Memory B cell (primary cell): ENCODE measurements around the gene FGF14.

Source experiments
- ATAC-seq: fragments of 150-1000 bp; cut with Tn5 transposase; 2 replicates; pipeline ENCODE4 v1.10.0; 2021; ENCODE audit warnings: low read depth, mild to moderate bottlenecking, moderate library complexity
- DNase-seq, 2 donors: peaks; one replicate each; pipeline ENCODE4 v3.0.0; 2022; ENCODE audit warnings: low spot score in 2 of 2
- H3K27ac Mint-ChIP-seq: one replicate; pipeline ENCODE4 v1.8.0; 2022; ENCODE audit warnings: mild to moderate bottlenecking, moderate library complexity, mixed read lengths
- H3K27me3 Mint-ChIP-seq: one replicate; pipeline ENCODE4 v1.8.0; 2022; ENCODE audit warnings: mixed read lengths
- H3K36me3 Mint-ChIP-seq: one replicate; pipeline ENCODE4 v1.8.0; 2022; ENCODE audit warnings: mild to moderate bottlenecking, mixed read lengths
- H3K4me1 Mint-ChIP-seq: one replicate; pipeline ENCODE4 v1.8.0; 2022; ENCODE audit warnings: mixed read lengths
- H3K4me3 Mint-ChIP-seq: one replicate; pipeline ENCODE4 v1.8.0; 2022; ENCODE audit warnings: mild to moderate bottlenecking, moderate library complexity, mixed read lengths
- H3K9me3 Mint-ChIP-seq: one replicate; pipeline ENCODE4 v1.8.0; 2022; ENCODE audit warnings: mixed read lengths

FGF14 gene

DNA sequence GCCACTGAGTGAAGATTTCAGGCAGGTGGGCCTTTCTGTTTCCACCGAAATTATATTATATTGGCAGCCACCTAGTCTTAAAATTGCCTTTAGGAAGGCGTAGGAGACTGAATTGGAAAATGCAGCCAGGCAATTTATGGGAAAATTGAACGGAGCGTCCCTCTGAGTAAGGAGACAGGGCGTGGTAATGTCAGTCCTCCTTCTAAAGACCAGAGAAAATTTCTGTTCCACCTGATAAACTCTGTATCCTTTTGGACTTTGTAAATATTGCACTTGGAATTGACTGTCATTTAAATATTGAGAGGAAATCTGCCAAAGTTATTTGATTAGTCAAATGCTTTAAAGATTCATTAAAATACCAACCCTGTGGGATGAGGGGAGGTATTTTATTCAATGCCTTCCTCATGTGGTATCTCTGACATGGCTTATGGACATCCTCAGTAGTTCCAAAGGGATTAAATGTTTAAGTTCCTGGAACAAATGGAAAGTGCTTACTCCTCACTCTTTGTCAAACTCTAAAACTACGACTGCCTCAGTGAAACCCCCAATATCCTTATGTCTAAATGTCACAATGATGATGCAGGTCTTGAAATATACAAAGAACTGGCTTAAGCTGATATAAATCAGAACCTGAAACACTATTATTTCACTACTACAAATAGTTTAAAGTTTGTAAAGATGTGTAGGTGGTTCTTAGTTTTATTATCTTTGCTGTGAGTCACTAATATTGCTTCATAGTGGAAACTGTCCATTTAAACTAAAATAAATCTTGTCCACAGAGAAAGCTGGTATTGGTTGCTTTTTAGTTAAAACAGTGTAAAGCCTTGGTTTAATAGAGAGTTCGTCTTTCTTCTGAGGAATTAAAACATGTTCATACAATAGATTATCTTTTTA lies 203.2 kb downstream of the FGF14 start:
- no peaks in the 10 kb centered on the region for H3K4me1 Mint-ChIP-seq
- H3K9me3 Mint-ChIP-seq, result no peaks in the 10 kb centered on the region
- H3K27ac Mint-ChIP-seq, result no peak overlapping the region
- no peak overlapping the region for H3K4me3 Mint-ChIP-seq
- no peaks in the 10 kb centered on the region for H3K27me3 Mint-ChIP-seq
- ATAC-seq, result no peak
- H3K36me3 Mint-ChIP-seq, result no peaks in the 10 kb centered on the region
- no peak for DNase-seq

GRCh38 chr13:102197193-102197592 lies 204.7 kb downstream of the FGF14 start:
- no peaks in the 10 kb centered on the region for H3K27me3 Mint-ChIP-seq
- no peaks in the 10 kb centered on the region for H3K4me1 Mint-ChIP-seq
- H3K27ac Mint-ChIP-seq, result no peak overlapping the region
- H3K9me3 Mint-ChIP-seq, result peaks cover 1% of the 10 kb centered on the region
- ATAC-seq (no peak), DNase-seq (no peak)
- no peaks in the 10 kb centered on the region for H3K36me3 Mint-ChIP-seq
- H3K4me3 Mint-ChIP-seq, result no peak overlapping the region

DNA sequence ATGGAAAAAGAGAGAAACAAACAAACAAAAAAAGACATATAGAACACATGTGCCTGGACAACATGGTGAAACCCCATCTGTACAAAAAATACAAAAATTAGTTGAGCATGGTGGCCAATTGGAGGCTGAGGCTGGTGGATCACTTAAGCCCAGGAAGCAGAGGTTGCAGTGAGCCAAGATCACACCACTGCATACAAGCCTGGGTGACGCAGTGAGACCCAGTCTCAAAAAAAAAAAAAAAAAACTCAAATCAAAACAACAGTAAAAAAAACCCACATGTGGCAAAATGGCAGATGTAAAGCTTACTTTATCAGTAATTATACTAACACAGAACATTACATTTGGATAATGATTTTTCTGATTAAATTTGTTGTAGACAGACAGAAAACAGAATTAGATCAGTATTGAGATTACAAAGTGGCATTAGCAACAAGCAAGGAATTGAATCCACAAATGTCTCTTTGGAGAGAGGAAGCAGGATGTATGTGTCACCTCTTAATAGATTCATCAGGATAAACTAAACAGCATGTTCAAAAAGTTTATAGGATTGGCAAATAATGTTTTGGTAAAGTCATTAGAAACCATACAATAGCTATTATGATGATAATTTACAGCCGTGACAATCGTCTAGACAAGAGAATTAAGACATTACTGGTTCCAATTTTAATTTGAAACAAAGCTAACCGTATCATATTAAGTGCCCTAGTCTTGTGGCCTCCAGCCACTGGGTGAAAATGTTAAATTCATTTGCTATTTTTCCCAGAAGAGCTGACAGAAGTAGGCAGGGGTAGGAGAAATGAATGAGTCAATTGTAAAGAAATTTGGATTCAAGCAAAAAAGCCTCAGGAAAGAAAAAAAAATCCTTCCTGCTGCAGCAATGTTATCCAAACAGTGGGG lies 206.0 kb downstream of the FGF14 start:
- H3K36me3 Mint-ChIP-seq, result no peaks in the 10 kb centered on the region
- no peaks in the 10 kb centered on the region for H3K27me3 Mint-ChIP-seq
- ATAC-seq (no peak), DNase-seq (no peak)
- H3K4me3 Mint-ChIP-seq, result no peak overlapping the region
- H3K4me1 Mint-ChIP-seq, result no peaks in the 10 kb centered on the region
- peaks cover 4% of the 10 kb centered on the region for H3K9me3 Mint-ChIP-seq
- no peak overlapping the region for H3K27ac Mint-ChIP-seq

- H3K9me3 Mint-ChIP-seq, result peaks cover 4% of the 10 kb centered on the region
- no peaks in the 10 kb centered on the region for H3K4me1 Mint-ChIP-seq
- H3K4me3 Mint-ChIP-seq, result no peak overlapping the region
- DNase-seq (no peak), ATAC-seq (no peak)
- no peaks in the 10 kb centered on the region for H3K27me3 Mint-ChIP-seq
- H3K36me3 Mint-ChIP-seq, result no peaks in the 10 kb centered on the region
- no peak overlapping the region for H3K27ac Mint-ChIP-seq
Measured at GRCh38 chr13:102192858-102193257, 209.0 kb downstream of the FGF14 start.

DNA sequence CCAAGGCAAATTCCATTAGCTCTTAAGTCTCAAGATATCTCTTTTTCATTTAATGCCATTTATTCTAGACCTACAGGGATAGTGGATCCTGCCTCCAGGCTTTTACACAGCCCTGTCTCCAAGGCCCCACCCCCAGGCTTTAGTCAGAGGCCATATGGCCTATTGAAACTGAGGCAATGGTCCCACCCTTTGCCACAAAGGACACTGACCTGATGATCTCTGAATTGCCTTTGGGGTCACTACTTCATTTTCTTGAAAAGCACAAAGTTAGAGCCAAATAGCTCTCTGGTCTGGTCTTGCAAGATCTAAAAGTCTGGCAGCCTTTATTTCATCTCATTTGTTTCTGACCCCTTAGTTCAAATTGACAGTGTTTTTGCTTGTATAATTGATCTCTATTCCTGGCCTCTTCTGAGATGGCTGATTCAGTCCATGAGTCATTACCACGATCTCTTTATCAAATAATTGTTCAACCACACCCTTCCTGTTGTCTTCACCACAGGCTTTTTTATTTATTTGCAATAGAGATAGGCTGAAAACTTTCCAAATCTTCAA lies 209.8 kb downstream of the FGF14 start:
- Mint-ChIP-seq H3K27ac (no peak overlapping the region), H3K36me3 (no peaks in the 10 kb centered on the region), H3K4me3 (no peak overlapping the region), H3K9me3 (peaks cover 4% of the 10 kb centered on the region), H3K4me1 (no peaks in the 10 kb centered on the region), H3K27me3 (no peaks in the 10 kb centered on the region)
- DNase-seq, result no peak
- no peak for ATAC-seq

DNA sequence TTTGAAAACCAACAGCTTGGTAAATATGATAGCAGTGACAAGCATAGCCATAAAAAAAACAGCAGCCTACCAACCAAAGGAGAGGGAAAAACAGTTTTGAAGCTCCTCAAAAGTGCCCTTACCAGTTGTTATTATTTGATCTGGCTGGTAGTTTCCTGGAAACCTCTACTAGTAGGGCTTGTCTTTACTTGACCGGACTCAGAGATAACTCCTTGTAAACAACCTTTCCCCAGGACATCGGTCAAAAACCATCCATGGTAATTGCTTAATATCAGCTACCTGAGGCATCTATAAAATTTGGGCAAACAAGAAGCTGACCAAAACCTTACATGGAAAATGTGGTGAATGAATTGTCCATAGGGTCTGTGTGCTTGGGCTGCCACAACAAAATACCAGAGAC lies 210.9 kb downstream of the FGF14 start:
- no peaks in the 10 kb centered on the region for H3K36me3 Mint-ChIP-seq
- H3K27ac Mint-ChIP-seq, result no peak overlapping the region
- H3K4me3 Mint-ChIP-seq, result no peak overlapping the region
- DNase-seq, result no peak
- H3K9me3 Mint-ChIP-seq, result peaks cover 4% of the 10 kb centered on the region
- H3K4me1 Mint-ChIP-seq, result no peaks in the 10 kb centered on the region
- no peak for ATAC-seq
- H3K27me3 Mint-ChIP-seq, result no peaks in the 10 kb centered on the region

- Mint-ChIP-seq H3K27ac (no peak overlapping the region), H3K4me1 (no peaks in the 10 kb centered on the region), H3K9me3 (peaks cover 2% of the 10 kb centered on the region), H3K4me3 (no peak overlapping the region), H3K36me3 (no peaks in the 10 kb centered on the region), H3K27me3 (no peaks in the 10 kb centered on the region)
- no peak for DNase-seq
- ATAC-seq, result no peak
Measured at GRCh38 chr13:102187313-102187712, 214.5 kb downstream of the FGF14 start.

DNA sequence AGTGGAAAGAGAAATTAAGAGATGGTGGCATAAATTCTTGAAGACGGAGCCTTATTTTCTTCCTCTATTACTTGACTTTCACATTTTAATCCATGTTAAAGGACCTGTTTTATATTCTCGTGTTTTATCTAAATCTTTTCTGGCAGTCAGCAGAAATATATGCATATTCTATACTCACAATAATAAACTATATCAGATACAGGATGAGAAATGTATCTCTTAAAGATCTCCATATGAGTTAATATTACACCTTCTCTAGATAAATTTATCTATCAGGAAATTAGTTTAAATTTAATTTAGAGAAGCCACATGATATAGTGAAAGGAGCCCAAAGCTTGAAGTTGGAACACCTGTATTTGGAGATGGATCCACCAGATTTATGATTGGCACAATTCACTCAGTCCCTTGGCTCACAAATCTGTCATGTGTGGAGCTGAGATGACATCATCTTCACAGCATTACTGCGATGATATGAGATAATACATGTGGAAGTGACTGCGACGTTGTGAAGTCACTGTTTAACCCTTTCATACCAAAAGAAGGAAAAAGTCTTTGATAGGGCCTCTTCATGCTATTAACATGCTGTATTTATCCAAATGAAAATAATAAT lies 216.4 kb downstream of the FGF14 start:
- H3K36me3 Mint-ChIP-seq, result no peaks in the 10 kb centered on the region
- no peaks in the 10 kb centered on the region for H3K9me3 Mint-ChIP-seq
- no peaks in the 10 kb centered on the region for H3K27me3 Mint-ChIP-seq
- ATAC-seq (no peak), DNase-seq (no peak)
- H3K27ac Mint-ChIP-seq, result no peak overlapping the region
- H3K4me1 Mint-ChIP-seq, result no peaks in the 10 kb centered on the region
- no peak overlapping the region for H3K4me3 Mint-ChIP-seq

- no peak overlapping the region for H3K27ac Mint-ChIP-seq
- no peak for ATAC-seq
Measured at GRCh38 chr13:102183509-102184182, 218.2 kb downstream of the FGF14 start.

GRCh38 chr13:102182170-102182569 lies 219.7 kb downstream of the FGF14 start:
- H3K27ac Mint-ChIP-seq, result no peak overlapping the region
- ATAC-seq (no peak), DNase-seq (no peak)
- H3K4me3 Mint-ChIP-seq, result no peak overlapping the region
- no peaks in the 10 kb centered on the region for H3K36me3 Mint-ChIP-seq
- no peaks in the 10 kb centered on the region for H3K4me1 Mint-ChIP-seq
- no peaks in the 10 kb centered on the region for H3K27me3 Mint-ChIP-seq
- no peaks in the 10 kb centered on the region for H3K9me3 Mint-ChIP-seq

More at GRCh38 chr13:102183509-102184182, 218.2 kb downstream of the FGF14 start:
- Mint-ChIP-seq H3K9me3 (no peaks in the 10 kb centered on the region), H3K4me3 (no peak overlapping the region), H3K27me3 (no peaks in the 10 kb centered on the region), H3K4me1 (no peaks in the 10 kb centered on the region), H3K36me3 (no peaks in the 10 kb centered on the region)
- no peak for DNase-seq

GRCh38 chr13:102177431-102177830 lies 224.4 kb downstream of the FGF14 start:
- H3K9me3 Mint-ChIP-seq, result no peaks in the 10 kb centered on the region
- DNase-seq (no peak), ATAC-seq (no peak)
- no peak overlapping the region for H3K4me3 Mint-ChIP-seq
- H3K27me3 Mint-ChIP-seq, result no peaks in the 10 kb centered on the region
- no peak overlapping the region for H3K27ac Mint-ChIP-seq
- H3K4me1 Mint-ChIP-seq, result no peaks in the 10 kb centered on the region
- no peaks in the 10 kb centered on the region for H3K36me3 Mint-ChIP-seq

GRCh38 chr13:102176846-102177245 lies 225.0 kb downstream of the FGF14 start:
- no peaks in the 10 kb centered on the region for H3K27me3 Mint-ChIP-seq
- DNase-seq (no peak), ATAC-seq (no peak)
- H3K9me3 Mint-ChIP-seq, result no peaks in the 10 kb centered on the region
- no peak overlapping the region for H3K27ac Mint-ChIP-seq
- H3K4me3 Mint-ChIP-seq, result no peak overlapping the region
- H3K36me3 Mint-ChIP-seq, result no peaks in the 10 kb centered on the region
- H3K4me1 Mint-ChIP-seq, result no peaks in the 10 kb centered on the region

DNA sequence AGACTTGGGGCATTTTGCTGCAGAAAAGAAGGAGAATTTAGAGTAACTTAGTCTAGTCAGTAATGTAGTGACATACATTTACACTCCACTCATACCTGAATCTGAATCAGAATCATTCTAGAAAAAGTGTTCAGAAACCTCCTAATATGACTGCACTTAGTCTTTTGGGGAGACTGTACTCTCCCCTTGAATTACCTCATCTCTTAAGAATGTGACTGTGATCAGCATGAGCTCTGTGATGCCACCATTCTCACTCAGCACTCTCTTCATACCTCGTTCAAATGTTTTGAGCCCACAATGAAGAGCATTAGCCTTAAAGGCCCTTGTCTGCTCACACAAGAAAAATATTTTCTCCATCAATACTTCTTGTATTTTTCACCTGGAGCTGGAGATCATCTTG lies 229.4 kb downstream of the FGF14 start:
- ATAC-seq (no peak), DNase-seq (no peak)
- no peak overlapping the region for H3K27ac Mint-ChIP-seq
- no peaks in the 10 kb centered on the region for H3K9me3 Mint-ChIP-seq
- H3K36me3 Mint-ChIP-seq, result no peaks in the 10 kb centered on the region
- H3K4me1 Mint-ChIP-seq, result no peaks in the 10 kb centered on the region
- H3K4me3 Mint-ChIP-seq, result no peak overlapping the region
- no peaks in the 10 kb centered on the region for H3K27me3 Mint-ChIP-seq
